ENCODE data around the gene PSME4.
"Not testable (repeated sequence)": the region's sequence is repeated elsewhere in the genome, so short reads cannot be mapped to it uniquely, and the experiment has no call there.

Gene PSME4

DNA sequence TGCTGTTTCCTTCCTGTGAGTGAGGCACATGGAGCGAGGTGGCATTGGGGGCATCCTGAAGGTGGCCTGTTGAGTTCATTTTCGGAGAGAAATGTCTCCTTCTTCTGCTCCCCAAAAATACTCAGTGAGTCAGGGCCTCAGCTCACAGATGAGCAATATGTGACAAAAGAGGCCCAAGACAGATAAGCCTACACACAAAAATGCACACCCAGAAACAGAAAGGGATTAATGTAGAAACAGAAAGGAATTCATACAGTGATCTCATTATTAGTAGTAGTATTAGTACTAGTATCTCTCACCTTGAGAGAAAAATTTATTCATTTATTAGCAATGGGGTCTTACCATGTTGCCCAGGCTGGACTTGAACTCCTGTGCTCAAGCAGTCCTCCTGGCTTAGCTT, 116.1 kb downstream of the PSME4 start:
- DNase-seq (ENCODE audit: insufficient read length, low spot score) (no peak), FAIRE-seq (no peak)
- no peak for TF ChIP-seq POLR2A (IDR thresholded peaks at IDR 0.05; ENCODE audit: low read depth, low read length)

GRCh38 chr2:53852532-53852931, 118.3 kb downstream of the PSME4 start:
- no peak for TF ChIP-seq POLR2A (IDR thresholded peaks at IDR 0.05; ENCODE audit: low read depth, low read length)
- DNase-seq (ENCODE audit: insufficient read length, low spot score) (no peak), FAIRE-seq (no peak)

DNA sequence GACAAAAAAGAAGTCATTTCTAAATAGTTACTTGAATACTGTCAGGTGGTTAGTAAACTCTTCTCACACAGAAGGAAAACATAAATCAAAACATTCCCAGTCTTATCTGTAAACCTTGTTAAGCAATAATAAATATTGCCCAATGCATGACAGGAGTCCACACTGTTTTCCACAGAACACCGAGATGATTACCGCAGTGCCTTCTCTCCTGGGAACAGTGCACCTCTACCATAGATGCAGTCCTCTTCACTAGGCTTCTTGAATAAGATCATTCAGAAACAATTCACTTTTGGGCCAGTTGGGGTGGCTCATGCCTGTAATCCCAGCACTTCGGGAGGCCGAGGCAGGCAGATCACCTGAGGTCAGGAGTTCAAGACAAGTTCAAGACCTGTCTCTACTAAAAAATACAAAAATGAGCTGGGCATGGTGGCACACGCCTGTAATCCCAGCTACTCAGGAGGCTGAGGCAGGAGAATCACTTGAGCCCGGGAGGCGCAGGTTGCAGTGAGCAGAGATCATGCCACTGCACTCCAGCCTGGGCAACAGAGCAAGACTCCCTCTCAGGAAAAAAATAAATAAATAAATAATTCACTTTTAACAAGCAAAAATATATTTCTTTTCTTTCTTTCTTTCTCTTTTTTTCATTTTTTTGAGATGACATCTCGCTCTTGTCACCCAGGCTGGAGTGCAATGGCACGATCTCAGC, 119.6 kb downstream of the PSME4 start:
- not testable (repeated sequence) for DNase-seq (ENCODE audit: insufficient read length, low spot score); FAIRE-seq

DNA sequence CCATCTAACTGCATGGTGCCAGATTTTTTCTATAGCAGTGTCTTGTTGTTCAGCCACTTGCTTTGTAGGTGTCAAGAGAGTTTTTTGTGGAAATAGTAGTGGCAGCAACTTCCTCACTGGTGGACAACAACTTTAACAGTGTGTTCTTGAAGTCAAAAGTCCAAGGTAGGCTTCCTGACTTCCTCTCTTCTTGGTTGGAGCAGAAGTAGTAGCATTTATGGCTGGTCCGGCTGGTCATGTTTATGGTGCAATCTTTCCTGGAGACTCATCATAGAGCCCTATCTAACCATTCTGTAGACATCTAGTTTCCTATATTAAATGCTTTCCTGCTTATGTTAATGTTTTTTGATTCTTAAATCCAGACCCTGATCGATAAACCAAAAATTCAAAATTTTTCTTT, 122.7 kb downstream of the PSME4 start:
- no peak for TF ChIP-seq POLR2A (IDR thresholded peaks at IDR 0.05; ENCODE audit: low read depth, low read length)
- FAIRE-seq (no peak), DNase-seq (ENCODE audit: insufficient read length, low spot score) (no peak)

GRCh38 chr2:53843595-53843994, 127.2 kb downstream of the PSME4 start:
- no peak for DNase-seq (ENCODE audit: insufficient read length, low spot score)
- TF ChIP-seq POLR2A (IDR thresholded peaks at IDR 0.05; ENCODE audit: low read depth, low read length): no peak
- FAIRE-seq: no peak

GRCh38 chr2:53842891-53843290, 127.9 kb downstream of the PSME4 start:
- no peak for FAIRE-seq
- no peak for TF ChIP-seq POLR2A (IDR thresholded peaks at IDR 0.05; ENCODE audit: low read depth, low read length)
- DNase-seq (ENCODE audit: insufficient read length, low spot score): no peak

- not testable (repeated sequence) for FAIRE-seq; DNase-seq (ENCODE audit: insufficient read length, low spot score)
Observed at GRCh38 chr2:53841651-53842050, 129.1 kb downstream of the PSME4 start.

DNA sequence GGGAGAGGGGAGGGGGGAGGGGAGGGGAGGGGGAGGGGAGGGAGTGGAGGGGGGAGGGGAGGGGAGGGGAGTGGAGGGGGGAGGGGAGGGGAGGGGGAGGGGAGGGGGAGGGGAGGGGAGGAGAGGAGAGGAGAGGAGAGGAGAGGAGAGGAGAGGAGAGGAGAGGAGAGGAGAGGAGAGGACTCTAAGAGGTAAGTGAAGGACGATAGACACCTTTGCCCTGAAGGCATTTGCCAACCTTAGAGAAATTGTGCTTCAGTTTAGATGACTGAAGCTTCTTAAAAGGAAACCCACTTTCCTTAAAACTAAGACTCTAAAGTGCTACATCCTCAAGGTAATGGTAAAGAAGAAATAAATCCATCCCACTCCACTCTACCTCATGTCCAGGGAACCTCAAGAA, 130.2 kb downstream of the PSME4 start:
- no peak for TF ChIP-seq POLR2A (IDR thresholded peaks at IDR 0.05; ENCODE audit: low read depth, low read length)
- DNase-seq (ENCODE audit: insufficient read length, low spot score): no peak
- no peak for FAIRE-seq

GRCh38 chr2:53829980-53830290, 140.9 kb downstream of the PSME4 start:
- FAIRE-seq; DNase-seq (ENCODE audit: insufficient read length, low spot score): not testable (repeated sequence)

- TF ChIP-seq POLR2A (IDR thresholded peaks at IDR 0.05; ENCODE audit: low read depth, low read length): no peak
- no peak for DNase-seq (ENCODE audit: insufficient read length, low spot score)
- FAIRE-seq: no peak
Observed at GRCh38 chr2:53829273-53829979, 141.4 kb downstream of the PSME4 start.

DNA sequence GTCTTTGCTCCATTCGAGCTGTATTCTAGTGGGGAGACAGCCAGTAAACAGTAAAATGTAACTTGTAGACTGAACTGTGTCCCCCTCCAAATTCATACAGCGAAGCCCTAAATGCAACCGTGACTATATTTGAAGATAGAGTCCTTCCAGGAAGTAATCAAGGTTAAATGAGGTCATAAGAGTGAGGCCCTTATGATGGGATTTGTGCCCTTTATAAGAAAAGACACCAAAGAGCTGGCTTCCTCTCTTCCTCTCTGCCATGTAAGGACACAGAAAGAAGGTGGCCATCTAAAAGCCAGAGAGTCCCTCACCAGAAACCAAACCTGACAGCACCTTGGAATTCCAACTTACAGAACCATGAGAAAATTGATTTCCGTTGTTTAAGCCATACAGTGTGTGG, 142.5 kb downstream of the PSME4 start:
- FAIRE-seq (no peak), DNase-seq (ENCODE audit: insufficient read length, low spot score) (no peak)
- no peak for TF ChIP-seq POLR2A (IDR thresholded peaks at IDR 0.05; ENCODE audit: low read depth, low read length)

- DNase-seq (ENCODE audit: insufficient read length, low spot score): no peak
- no peak for TF ChIP-seq POLR2A (IDR thresholded peaks at IDR 0.05; ENCODE audit: low read depth, low read length)
- no peak for FAIRE-seq
Observed at GRCh38 chr2:53827398-53828175, 143.2 kb downstream of the PSME4 start.

DNA sequence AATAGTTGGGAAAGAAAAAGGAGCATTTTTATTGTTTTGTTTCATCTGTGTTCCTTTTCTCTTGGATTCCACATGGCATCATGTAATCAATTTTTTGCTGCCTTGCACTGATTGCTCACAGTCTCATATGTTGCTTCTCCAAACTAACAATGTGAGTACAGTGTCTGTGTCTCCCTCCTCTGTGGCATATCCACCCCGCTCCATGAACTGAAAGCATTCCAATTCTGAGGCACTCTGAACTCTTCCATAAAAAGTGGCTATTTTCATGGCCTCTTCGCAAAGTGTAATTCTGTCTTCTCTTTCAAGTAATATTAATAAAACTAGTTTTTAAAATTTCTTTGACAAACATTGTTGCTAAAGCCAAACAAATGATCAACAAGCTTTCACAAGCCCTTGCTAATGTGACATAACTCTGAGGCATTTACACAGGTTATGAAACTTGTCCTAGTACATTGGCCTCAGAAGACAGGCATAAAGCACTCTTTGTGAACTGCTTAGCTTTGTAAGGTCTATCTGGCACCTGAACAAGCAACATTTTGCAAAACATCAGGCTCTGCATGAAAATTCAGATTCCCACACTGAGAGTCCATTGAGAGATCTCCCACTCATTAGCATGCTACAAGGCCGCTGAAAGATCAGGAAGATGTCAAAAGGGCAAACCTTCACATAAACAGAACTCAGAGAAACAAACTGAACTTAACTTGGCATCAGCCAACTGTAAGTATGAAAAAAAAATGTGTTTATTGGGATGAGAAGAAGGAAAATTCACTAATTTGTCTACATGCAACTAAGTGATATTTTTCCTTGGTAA, 144.0 kb downstream of the PSME4 start:
- TF ChIP-seq POLR2A (IDR thresholded peaks at IDR 0.05; ENCODE audit: low read depth, low read length): no peak
- no peak for DNase-seq (ENCODE audit: insufficient read length, low spot score)

DNA sequence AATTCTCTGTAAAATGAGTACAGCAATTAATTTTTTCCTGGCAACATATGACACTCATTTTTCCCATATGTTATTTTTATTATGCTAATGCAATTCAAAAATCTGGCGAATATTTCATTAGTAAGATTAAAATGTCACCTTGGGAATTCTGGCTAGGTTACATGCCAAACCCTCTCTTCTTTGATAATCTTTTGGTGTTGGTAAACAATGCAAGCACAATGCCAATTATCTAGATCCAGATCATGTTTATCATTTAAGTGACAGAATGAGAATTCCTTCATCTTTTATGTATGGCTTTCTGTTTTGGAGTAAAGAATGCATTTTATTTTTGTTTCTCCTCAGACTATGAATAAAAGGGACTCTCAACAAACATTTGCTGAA, 144.8 kb downstream of the PSME4 start:
- DNase-seq (ENCODE audit: insufficient read length, low spot score): no peak
- no peak for FAIRE-seq
- no peak for TF ChIP-seq POLR2A (IDR thresholded peaks at IDR 0.05; ENCODE audit: low read depth, low read length)

More for the DNA sequence above, 144.0 kb downstream of the PSME4 start:
- FAIRE-seq: no peak

DNA sequence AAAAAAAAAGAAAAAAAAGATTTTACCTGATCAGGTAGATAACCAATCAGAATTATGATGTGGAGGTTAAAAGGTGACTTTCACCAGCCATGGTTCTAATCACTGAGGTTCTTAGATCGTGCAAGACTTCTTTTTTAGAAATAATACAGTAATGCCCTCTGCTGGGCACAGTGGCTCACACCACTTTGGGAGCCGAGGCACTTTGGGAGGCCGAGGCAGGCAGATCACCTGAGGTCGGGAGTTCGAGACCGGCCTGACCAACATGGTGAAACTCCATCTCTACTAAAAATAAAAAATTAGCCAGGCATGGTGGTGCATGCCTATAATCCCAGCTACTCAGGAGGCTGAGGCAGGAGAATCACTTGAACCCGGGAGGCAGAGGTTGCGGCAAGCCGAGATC, 147.2 kb downstream of the PSME4 start:
- not testable (repeated sequence) for DNase-seq (ENCODE audit: insufficient read length, low spot score); FAIRE-seq

Data from H54 (cell line).